GM15510 (cell line): ENCODE measurements around the gene RRAS.
A peak's percentile ranks its signal among the peaks of the same experiment; 100 is the strongest.

Source experiments
- POLR2A ChIP-seq: IDR thresholded peaks from 3 replicates; pipeline ENCODE4 v1.6.1; 2011; ENCODE audit warnings: borderline replicate concordance; ENCODE audit not compliant: insufficient read length; ENCODE audit errors: extremely low read depth

RRAS gene

GRCh38 chr19:49591731-49592485 is 48.0 kb downstream of the RRAS start:
- TF ChIP-seq POLR2A: no peak

- TF ChIP-seq POLR2A: peak; percentile 48
Measured at GRCh38 chr19:49590971-49591730, 48.8 kb downstream of the RRAS start, which contains the start of gene PRR12. Gene PRR12 (plus strand): TSS chr19:49591182. CDS start chr19:49591655, 473 bp downstream.

GRCh38 chr19:49590071-49590970 is 49.6 kb downstream of the RRAS start:
- TF ChIP-seq POLR2A: peak; percentile 82

GRCh38 chr19:49589502-49589905 is 50.4 kb downstream of the RRAS start:
- no peak for TF ChIP-seq POLR2A

- TF ChIP-seq POLR2A: no peak
Measured at GRCh38 chr19:49588365-49589122, 51.4 kb downstream of the RRAS start.

- no peak for TF ChIP-seq POLR2A
Measured at GRCh38 chr19:49587227-49587626, 52.7 kb downstream of the RRAS start.
